HG03565 (cell line): ENCODE measurements around the gene SAXO2.
"Not testable (repeated sequence)": the region's sequence is repeated elsewhere in the genome, so short reads cannot be mapped to it uniquely, and the experiment has no call there.

Experiments
- ATAC-seq: cut with Tn5 transposase; IDR thresholded peaks from one replicate; pipeline ENCODE4 v1.9.1; 2021; ENCODE audit warnings: mild to moderate bottlenecking, moderate library complexity; ENCODE audit not compliant: unreplicated experiment

SAXO2 gene

DNA sequence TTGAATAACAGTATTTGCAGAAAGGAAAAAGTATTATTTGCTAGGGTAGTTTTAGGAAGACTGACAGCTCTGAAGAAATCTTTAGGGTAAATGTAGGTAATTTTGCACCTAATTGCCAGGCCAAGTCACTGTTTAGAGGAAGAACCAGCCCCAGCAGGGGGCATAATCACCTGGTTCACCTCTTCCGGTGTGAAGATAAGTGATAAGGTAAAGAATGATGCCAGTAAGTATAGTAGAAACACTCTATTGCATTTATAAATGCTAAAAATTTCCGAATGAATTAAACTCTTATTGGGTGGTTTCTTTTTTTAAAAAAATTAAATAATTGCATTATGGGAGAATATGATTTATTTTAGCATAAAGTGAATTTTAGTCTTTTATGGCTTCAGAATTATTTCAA, 21.8 kb downstream of the SAXO2 start:
- not testable (repeated sequence) for ATAC-seq

DNA sequence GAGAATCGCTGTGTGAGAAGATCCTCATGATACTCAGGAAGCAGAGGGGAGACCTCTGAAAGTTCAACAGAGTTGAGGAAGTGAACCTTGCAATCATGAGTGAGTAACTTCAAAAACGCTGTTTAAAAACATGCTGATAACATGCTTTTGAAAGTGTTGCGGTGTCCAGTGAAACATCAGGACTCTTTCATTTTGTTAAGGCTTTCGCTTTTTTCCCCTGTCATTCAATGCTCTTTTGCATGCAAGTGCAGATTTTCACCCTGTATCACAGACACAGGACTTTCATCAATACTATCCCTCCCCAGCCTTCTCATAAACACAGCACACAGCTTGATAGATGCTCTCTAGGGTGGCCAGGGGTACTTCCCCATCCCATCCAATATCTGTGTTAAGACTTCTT, 23.9 kb downstream of the SAXO2 start:
- ATAC-seq, result peak; percentile 87

DNA sequence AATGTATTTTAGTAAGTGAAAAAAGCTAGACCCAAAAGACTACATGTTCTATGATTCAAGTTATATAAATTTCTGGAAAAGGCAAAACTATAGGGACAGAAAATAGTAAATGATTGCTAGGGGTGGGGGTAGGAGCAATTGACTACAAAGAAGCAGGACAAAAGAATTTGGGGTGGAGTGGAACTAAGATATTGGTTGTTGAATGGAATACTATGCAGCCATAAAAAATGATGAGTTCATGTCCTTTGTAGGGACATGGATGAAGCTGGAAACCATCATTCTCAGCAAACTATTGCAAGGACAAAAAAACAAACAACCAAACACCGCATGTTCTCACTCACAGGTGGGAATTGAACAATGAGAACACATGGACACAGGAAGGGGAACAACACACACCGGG, 25.6 kb downstream of the SAXO2 start:
- not testable (repeated sequence) for ATAC-seq

DNA sequence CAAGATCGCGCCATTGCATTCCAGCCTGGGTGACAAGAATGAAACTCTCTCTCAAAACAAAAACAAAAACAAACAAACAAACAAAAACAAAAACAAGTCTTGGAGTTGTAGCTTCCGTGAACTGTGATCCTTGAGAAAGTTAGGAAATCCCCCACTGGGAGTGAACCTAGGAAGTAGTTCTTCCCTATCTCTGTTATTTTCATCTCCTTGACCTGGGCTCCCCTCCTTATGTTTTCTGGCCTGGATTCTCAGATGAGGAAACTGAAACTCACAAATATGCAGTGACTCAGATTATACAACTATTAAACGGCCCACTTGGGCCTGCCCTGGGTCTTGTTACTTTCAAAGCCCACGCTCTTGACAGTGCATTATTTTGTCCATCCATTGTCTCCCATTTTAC, 29.7 kb downstream of the SAXO2 start:
- no peak for ATAC-seq

DNA sequence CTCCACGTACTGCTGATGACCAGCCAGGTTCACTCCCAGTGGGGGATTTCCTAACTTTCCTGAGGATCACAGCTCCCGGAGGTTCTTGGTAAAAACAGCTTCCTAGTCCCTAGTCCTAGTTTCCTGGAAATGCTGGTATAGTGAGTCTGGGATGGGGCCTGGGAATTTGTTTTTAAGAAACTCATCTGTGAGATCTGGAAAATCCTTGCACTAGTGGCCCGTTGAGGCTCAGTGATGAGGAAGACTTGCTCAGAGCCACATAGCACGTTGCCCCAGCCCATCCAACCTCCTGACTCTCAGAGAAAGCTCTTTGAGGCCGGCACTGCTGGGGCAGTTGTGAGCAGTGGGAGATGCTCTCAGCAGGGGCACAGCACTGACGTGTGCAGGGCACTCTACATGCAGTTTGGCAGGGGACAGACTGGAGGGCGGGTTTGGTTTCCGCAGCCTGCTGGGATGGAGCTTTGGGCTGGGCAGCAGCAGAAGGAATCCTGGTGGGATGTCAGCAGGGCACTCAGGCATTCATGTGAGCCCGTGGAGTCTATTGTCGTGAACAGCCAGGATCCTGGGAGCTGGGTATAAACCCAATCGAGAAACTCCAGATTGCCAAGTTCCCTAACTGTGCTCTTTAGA, 31.6 kb downstream of the SAXO2 start:
- no peak for ATAC-seq

DNA sequence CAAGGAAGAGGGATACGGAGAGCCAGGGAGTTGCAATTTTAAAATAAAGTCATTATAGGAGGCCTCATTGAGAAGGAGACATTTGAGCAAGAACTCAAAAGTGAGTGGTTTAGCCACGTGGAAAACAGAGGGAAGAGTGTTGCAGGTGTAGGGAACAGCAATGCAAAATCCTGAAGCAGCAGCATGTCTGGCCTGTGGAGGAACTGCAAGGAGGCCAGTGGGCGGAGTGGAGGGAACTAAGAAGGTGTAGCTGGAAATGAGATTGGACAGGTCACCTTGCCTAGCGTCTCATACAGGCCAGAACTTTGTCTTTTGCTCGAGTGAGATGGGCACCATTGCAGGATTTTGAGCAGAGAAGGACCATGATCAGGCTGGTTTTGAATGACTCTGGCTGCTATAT, 34.9 kb downstream of the SAXO2 start:
- no peak for ATAC-seq

DNA sequence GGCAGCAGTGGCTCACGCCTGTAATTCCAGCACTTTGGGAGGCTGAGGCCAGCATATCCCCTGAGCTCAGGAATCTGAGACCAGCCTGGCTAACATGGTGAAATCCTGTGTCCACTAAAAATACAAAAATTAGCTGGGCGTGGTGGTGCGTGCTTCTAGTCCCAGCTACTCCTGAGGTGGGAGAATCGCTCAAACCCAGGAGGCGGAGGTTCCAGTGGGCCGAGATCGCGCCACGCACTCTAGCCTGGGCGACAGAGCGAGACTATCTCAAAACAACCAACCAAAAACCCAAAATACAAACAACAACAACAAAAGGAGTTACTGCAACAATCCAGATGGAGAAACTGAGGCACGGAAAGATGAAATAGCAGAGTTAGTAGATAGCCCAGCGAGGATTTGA, 35.4 kb downstream of the SAXO2 start:
- ATAC-seq, result no peak

DNA sequence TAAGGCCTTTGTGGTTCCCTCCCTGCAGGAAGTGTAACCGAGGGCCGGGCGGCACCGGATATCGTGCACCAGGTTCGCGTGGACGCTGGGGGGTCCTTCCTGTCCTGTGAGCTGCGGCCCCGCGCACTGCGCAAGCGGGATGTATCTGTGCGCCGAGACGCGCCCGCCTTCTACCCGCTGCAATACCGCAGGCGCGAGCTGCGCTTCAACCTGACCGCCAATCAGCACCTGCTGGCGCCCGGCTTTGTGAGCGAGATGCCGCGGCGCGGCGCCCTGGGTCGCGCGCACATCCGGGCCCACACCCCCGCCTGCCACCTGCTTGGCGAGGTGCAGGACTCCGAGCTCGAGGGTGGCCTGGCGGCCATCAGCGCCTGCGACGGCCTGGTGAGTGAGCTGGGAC, 35.9 kb downstream of the SAXO2 start:
- no peak for ATAC-seq

DNA sequence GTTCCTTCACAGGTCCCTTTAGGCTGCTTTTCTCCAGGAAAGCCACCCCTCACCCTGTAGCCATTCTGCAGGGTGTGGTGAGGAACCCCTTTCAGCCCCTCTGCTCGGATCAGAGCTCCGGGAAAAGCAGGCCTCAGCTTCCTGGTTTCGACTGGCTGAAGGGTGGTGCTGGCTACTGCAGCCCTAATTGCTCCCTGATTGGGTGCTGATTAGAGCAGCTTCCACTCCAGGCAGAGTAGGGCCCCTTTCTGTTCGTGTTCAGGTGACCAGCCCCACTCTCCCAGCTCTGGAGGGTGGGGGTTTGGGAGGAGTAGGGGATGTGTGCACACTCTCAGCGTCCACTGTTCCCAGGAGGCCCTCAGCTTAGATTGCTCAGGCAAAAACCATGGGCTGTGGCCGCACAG, 36.9 kb downstream of the SAXO2 start:
- ATAC-seq, result not testable (repeated sequence)

DNA sequence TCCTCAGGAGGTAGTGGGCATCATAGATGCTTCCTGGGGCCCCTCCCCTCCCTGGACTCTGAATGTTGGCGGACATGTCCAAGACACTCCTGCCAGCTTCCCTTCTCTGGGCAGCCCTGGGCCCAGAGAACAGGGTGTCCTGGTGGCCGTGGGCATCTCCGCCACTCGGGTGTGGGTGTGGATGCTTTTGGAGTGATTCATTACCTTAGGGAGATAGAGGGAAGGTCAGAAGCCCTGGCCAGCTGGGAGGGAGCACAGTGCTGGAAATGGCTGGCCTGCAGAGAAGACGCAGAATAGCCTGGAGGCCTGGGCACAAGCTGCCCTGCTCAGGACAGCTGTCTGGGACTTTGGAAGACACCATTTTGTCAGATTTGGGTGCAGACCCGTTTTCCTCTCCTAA, 37.7 kb downstream of the SAXO2 start:
- ATAC-seq, result not testable (repeated sequence)

DNA sequence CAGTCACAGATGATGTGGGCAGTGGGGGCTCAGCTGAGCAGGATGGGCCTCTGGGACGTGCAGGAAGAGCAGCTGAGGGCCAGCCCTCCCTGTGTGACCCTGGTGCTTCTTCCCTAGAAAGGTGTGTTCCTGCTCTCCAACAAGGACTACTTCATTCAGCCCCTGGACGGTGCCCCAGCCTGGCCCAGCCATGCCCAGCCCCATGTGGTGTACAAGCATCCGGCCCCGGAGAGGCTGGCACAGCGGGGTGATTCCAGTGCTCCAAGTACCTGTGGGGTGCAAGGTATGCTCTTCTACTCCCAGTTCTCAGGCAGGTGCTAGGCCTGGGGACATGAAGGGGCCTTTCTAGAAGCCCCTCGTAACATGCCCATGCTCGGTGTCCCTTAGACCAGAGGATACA, 38.3 kb downstream of the SAXO2 start:
- ATAC-seq, result no peak

DNA sequence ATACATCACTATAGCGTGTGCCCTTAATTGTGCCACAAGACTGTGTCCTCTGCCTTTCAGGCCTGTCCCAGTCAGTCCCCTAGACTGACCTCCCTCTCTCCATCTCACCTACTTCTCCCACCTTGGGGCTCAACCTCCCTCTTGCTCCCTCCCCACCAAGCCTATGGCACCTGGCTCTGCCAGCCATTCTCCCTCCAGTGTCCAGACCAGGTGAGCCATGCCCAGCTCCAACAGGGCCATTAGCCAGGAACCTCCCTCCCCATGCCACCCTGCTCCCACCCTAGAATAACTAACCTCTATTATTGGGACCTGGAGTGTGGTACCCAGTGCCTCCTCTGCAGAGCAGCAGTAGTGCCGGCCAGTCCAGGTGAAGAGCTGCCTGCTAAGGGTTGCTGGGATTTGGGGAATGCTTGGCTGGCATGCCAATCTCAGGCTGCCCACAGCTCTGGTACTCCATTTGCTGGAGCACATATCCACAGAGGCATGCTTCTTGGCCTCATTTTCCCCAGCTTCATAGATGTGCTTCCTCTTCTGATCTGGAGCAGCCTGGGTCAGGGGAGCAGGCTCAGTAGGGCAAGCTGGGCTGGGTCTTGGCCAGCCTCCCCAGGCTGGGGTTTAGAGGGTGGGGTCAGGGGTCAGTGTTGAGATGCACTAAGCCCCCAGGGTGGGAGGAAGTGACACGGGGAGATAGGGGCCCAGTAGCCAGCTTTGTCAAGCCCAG, 38.8 kb downstream of the SAXO2 start:
- ATAC-seq, result no peak

DNA sequence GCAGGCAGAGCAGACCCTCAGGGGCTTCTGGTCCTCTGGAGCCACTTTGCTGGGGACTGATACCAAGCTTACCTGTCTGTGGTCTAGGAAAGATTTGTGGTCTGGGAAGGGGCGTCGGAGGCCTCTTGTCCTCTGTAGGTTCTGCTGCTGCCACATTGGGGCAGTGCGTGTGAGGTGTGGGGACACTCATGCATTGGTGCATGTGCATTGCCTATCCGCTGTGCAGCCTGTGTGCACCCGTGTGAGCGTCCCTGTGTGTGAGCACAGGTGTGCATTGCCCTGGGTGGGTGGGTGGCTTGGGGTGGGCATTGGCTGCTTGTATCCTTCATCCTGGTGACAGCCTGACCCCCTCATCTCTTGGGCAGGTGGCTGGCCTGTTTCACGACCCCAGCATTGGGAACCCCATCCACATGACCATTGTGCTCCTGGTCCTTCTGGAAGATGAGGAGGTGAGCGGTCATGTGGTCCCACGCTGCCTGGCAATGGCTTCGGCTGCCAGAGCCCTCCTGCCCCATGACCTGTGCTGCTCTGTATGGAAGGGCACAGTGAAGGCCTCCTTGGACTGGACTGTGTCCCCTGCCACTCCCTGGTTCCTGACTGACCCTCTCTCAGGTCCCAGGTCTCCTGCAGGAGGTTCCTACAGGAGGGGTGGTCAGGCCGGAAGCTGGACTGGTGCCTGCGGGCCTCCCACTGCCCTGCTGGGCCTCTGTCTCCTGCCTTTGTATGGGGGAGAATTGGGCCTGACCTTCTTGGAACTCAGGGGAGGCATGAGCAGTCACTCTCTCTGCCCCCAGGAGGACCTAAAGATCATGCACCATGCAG, 41.5 kb downstream of the SAXO2 start:
- no peak for ATAC-seq

DNA sequence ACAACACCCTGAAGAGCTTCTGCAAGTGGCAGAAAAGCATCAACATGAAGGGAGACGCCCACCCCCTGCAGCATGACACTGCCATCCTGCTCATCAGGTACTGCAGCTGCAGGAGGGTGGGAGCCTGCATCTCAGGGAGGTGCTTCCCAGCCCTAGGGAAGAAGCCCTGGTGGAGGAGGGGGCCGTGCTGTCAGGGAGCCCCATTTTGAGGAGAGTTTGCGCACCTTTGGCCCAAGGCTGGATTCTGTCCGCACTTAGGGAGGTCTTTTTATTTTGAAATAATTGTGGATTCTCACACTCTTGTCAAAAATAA, 42.1 kb downstream of the SAXO2 start:
- no peak for ATAC-seq

DNA sequence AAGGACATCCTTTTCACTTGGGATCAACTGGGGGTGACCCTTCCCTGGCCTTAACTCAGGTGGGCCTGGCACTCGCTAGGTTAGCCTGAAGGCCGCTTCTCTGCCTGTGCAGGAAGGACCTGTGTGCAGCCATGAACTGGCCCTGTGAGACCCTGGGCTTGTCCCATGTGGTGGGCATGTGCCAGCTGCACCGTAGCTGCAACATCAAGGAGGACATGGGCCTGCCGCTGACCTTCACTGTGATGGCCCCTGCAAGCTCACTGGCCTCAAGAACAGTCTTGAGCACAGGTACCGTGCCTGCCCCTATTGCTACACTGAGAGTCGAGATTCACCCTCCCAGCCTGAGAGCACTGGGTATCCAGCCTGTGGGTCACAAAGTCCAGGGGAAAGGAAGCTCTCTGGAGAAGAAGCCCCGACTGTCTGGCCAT, 43.0 kb downstream of the SAXO2 start:
- ATAC-seq, result no peak

DNA sequence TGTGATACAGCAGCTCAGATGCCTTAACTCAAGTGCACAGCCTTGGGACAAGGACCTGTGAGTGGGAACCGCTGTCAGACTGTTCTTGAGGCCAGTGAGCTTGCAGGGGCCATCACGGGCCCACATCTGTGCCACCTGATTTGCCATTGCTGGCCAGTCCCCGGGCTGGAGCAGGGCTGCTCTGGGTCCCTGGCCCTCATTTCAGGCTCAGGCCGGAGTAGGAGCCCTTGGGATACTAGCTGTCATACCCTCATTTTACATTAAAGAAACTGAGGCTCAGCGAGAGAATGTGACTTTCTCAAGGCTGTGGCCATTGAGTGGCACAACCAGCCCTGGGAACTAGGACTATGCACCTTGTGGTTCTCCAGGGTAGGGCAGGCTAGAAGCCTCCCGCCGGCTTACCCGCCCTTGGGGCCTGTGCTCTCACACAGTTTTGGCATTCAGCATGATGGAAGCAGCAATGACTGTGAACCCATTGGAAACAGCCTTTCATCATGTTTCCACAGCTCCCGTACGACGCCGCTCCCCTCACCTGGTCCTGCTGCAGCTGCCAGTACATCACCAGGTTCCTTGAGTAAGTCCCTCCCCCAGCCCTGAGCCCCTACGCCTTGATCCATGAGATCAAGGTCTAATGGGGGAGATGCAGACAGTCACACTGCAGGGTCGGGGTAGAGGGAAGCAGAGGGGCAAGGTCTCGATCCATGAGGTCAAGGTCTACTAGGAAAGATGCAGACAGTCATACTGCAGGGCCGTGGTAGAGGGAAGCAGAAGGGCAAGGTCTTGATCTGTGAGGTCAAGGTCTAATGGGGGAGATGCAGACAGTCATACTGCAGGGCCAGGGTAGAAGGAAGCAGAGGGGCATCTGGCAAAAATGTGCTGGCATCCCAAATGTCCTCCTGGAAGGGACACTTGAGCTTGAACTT, 44.4 kb downstream of the SAXO2 start:
- ATAC-seq, result no peak

DNA sequence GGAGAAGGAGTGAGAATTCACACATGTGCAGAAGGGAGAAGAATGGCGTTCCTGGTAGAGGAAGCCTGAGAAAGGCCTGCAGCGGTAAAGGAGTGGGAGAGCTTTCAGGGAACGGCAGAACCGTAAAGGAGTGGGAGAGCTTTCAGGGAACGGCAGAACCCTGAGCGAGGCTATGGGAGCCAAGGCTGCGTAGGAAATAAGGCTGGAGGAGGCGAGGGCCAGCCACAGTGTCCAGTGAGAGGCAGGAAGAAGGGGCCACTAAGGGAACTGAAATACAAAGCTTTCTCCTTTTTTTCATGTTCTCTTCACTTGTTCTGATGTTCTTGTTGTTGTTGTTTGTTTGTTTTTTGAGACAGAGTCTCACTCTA, 45.1 kb downstream of the SAXO2 start:
- ATAC-seq, result no peak

DNA sequence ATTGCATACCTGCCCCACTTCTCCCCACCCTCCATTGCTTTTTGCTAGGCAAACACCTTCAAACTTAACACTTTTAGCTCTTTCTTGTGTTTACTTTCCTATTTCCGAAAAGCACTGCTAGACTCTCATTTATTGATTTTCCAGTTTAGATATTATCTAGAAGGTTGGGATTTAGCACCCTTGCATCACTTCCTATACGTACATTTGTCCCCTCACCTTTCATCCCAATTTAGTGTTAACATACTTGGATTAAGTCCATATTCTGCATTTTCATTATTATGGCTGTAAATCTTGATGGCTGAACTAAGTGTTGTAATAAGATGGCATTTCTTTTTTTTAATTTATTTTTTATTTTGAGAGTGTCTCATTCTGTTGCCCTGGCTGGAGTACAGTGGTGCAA, 47.2 kb downstream of the SAXO2 start:
- ATAC-seq, result no peak

DNA sequence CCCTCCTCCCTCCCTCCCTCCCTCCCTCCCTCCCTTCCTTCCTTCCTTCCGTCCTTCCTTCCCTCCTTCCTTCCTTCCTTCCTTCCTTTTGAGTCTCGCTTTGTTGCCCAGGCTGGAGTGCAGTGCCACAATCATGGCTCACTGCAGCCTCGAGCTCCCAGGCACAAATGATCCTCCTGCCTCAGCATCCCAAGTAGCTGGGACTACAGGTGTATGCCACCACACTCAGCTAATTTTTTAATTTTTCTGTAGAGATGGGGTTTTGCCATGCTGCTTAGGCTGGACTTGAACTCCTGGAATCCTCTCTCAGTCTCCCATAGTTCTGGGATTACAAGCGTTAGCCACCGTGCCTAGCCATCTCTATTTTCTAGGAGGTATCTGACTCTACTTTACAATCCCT, 48.7 kb downstream of the SAXO2 start:
- not testable (repeated sequence) for ATAC-seq

DNA sequence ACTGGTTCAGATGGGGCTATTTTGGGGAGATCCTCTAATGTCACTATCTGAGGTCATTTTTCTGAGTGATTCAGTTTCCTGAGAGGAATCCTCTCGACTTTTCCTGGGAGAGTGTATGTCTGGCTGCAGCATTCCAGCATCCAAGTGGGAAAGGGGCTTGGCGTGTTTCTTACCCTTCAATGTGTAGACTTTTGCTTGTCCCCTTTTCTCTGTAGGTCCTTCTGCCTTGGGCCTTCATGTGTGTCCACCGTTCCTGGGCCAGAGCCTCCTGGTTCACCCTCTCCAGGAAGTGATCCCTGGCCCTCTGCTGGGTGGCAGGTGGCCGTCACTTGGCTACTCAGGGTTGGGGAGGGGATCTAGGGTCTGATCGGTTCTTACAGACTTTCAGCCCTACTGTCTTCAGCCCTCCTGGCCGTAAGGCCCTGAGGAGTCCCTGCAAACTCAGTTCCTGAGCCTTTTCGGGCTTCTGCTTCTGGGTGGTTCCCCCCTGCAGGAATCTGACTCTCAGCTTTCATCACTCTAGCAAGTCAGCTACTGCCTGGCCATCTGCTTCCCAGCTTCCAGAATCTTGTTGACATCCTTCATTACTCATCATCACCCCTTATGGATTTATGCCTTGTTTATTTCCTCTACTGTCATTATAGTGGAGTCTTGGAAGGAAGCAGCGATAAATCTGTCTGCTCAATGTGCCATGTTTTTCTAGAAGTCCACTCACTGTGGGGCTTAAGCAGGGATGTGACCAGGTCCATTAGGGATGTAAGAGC, 50.1 kb downstream of the SAXO2 start:
- ATAC-seq, result no peak
